Vein endothelial cell (primary cell): ENCODE measurements around the gene DALRD3. TPM values are rescaled to one million over a fixed set of nuclear protein-coding genes. Genes with fewer than 3 reads are reported as not detected.
A peak's percentile ranks its signal among the peaks of the same experiment; 100 is the strongest.

Experiments used
- small RNA-seq: library from RNA; depleted of rRNA; stranded (forward); fragments of <200 nt; gene quantifications from one replicate; pipeline ENCODE3, GENCODE V24; 2012
- total RNA-seq: library from RNA; depleted of rRNA; stranded (reverse); fragments of >200 nt; gene quantifications from 2 replicates; pipeline ENCODE4 v1.2.3, GENCODE V29; 2012

Gene DALRD3
- total RNA-seq: 36.5 and 43.1 TPM in 2 replicates

GRCh38 chr3:49017971-49018706 lies at the start of gene DALRD3:
DALRD3 (minus strand) TSS chr3:49018580; CDS start chr3:49018564, 16 bp downstream.

GRCh38 chr3:49028673-49029562 lies 10.5 kb upstream of the DALRD3 start, which contains the start of gene IMPDH2:
IMPDH2 (minus strand) TSS chr3:49029398; CDS start chr3:49029350, 48 bp downstream.

GRCh38 chr3:49021813-49022687 lies 3.7 kb upstream of the DALRD3 start, which contains the start of gene NDUFAF3:
NDUFAF3 (plus strand) TSS chr3:49022121; CDS start chr3:49022145, 24 bp downstream.

GRCh38 chr3:49007068-49007770 lies 11.2 kb downstream of the DALRD3 start, which contains the start of gene WDR6:
WDR6 (plus strand) TSS chr3:49007391; CDS start chr3:49007432, 41 bp downstream.

GRCh38 chr3:48989796-48990635 lies 28.4 kb downstream of the DALRD3 start, which contains the start of gene P4HTM:
P4HTM (plus strand) TSS chr3:48990241; CDS start chr3:48990257, 16 bp downstream.

Small RNA genes within 50 kb of the gene (small RNA-seq; reads per million reads assigned to genes)
- gene MIR191 (17,944 reads per million, percentile 100 among the genes with 10 or more reads in this experiment), gene MIR425 (800 reads per million, percentile 99 among the genes with 10 or more reads in this experiment)

Other genes starting within 250 kb of the DALRD3 start
- gene PRKAR2A, start 170.7 kb downstream of the DALRD3 start, total RNA-seq: 58.5 and 71.6 TPM in 2 replicates
- 14.4 and 15.2 TPM in 2 replicates for gene SLC25A20, start 119.7 kb downstream of the DALRD3 start, total RNA-seq
- gene ARIH2, start 99.7 kb downstream of the DALRD3 start, total RNA-seq: 70.8 and 74.8 TPM in 2 replicates
- gene P4HTM, start 28.3 kb downstream of the DALRD3 start, total RNA-seq: 9.9 and 16.7 TPM in 2 replicates
- 91.5 and 96.8 TPM in 2 replicates for gene WDR6, start 11.2 kb downstream of the DALRD3 start, total RNA-seq
- gene NDUFAF3, start 3.5 kb upstream of the DALRD3 start, total RNA-seq: 35.7 and 57.2 TPM in 2 replicates
- gene IMPDH2, start 10.8 kb upstream of the DALRD3 start, total RNA-seq: 292 and 320 TPM in 2 replicates
- gene QRICH1, start 75.5 kb upstream of the DALRD3 start, total RNA-seq: 149 and 274 TPM in 2 replicates
- gene QARS1, start 86.2 kb upstream of the DALRD3 start, total RNA-seq: 374 and 481 TPM in 2 replicates
- gene USP19, start 102.2 kb upstream of the DALRD3 start, total RNA-seq: 29.6 and 30.1 TPM in 2 replicates
- gene LAMB2, start 114.5 kb upstream of the DALRD3 start, total RNA-seq: 255 and 353 TPM in 2 replicates
- gene CCDC71, start 147.8 kb upstream of the DALRD3 start, total RNA-seq: 23.6 and 31.0 TPM in 2 replicates
- gene KLHDC8B, start 153.0 kb upstream of the DALRD3 start, total RNA-seq: 35.9 and 37.5 TPM in 2 replicates